GM23248 (cell line): ENCODE data around the gene RESF1. TPM values are rescaled to one million over a fixed set of nuclear protein-coding genes. Genes with fewer than 3 reads are reported as not detected.

Experiments used
- DNase-seq: peaks from one replicate; pipeline ENCODE4 v3.0.0-alpha.2; 2015
- H2AFZ ChIP-seq: fragments of 200-600 bp; sonication (generic); 2 replicates; pipeline ENCODE4 v1.6.1; 2016; ENCODE audit warnings: antibody characterized with exemption
- H3F3A ChIP-seq: fragments of 200-600 bp; sonication (generic); 2 replicates; pipeline ENCODE4 v1.6.1; 2016; ENCODE audit warnings: mild to moderate bottlenecking, antibody characterized with exemption, mixed run types; ENCODE audit not compliant: insufficient read depth
- H3K27ac ChIP-seq: fragments of 200-600 bp; sonication (generic); 2 replicates; pipeline ENCODE4 v1.5.1; 2016; ENCODE audit warnings: mild to moderate bottlenecking
- H3K27me3 ChIP-seq: fragments of 200-600 bp; sonication (generic); replicated peaks from 2 replicates; pipeline ENCODE4 v1.6.1; 2016; ENCODE audit warnings: mild to moderate bottlenecking; ENCODE audit not compliant: insufficient read depth
- H3K36me3 ChIP-seq: fragments of 200-600 bp; sonication (generic); 2 replicates; pipeline ENCODE4 v1.6.1; 2016; ENCODE audit warnings: low read depth, mild to moderate bottlenecking
- H3K4me1 ChIP-seq: fragments of 200-600 bp; sonication (generic); 2 replicates; pipeline ENCODE4 v1.6.1; 2016; ENCODE audit warnings: mild to moderate bottlenecking; ENCODE audit not compliant: insufficient read depth
- H3K4me2 ChIP-seq: fragments of 200-600 bp; sonication (generic); one replicate; pipeline ENCODE4 v1.6.1; 2016; ENCODE audit warnings: mild to moderate bottlenecking; ENCODE audit not compliant: unreplicated experiment
- H3K4me3 ChIP-seq: fragments of 200-600 bp; sonication (generic); 2 replicates; pipeline ENCODE4 v1.5.1; 2016; ENCODE audit warnings: mild to moderate bottlenecking
- H3K79me2 ChIP-seq: fragments of 200-600 bp; sonication (generic); 2 replicates; pipeline ENCODE4 v1.6.1; 2016; ENCODE audit warnings: mild to moderate bottlenecking; ENCODE audit not compliant: insufficient read depth
- H3K9ac ChIP-seq: fragments of 200-600 bp; sonication (generic); 2 replicates; pipeline ENCODE4 v1.6.1; 2016; ENCODE audit warnings: mild to moderate bottlenecking
- H3K9me2 ChIP-seq: fragments of 200-600 bp; sonication (generic); 2 replicates; pipeline ENCODE4 v1.6.1; 2016; ENCODE audit warnings: mixed run types, mild to moderate bottlenecking, moderate library complexity; ENCODE audit not compliant: insufficient read depth
- H3K9me3 ChIP-seq: fragments of 200-600 bp; sonication (generic); one replicate; pipeline ENCODE4 v1.6.1; 2017; ENCODE audit warnings: low read depth
- H4K20me1 ChIP-seq: fragments of 200-600 bp; sonication (generic); 2 replicates; pipeline ENCODE4 v1.6.0; 2016; ENCODE audit not compliant: insufficient read depth
- EZH2 ChIP-seq: fragments of 200-600 bp; sonication (generic); IDR thresholded peaks from 2 replicates; pipeline ENCODE4 v1.6.1; 2018; ENCODE audit warnings: antibody characterized with exemption, mild to moderate bottlenecking; ENCODE audit not compliant: insufficient read depth, poor library complexity, severe bottlenecking
- EZH2phosphoT487 ChIP-seq: fragments of 200-600 bp; sonication (generic); IDR thresholded peaks from 2 replicates; pipeline ENCODE4 v1.6.1; 2018; ENCODE audit warnings: antibody characterized with exemption, moderate library complexity, mild to moderate bottlenecking, low read depth; ENCODE audit not compliant: insufficient read depth
- WGBS, 2 experiments: methylation state at CpG; one replicate each; pipeline ENCODE4 v1.1.6; 2015 to 2017; ENCODE audit warnings: low lambda C conversion rate in 2 of 2, low coverage in 1 of 2; ENCODE audit errors: missing lambda C conversion rate in 2 of 2; 5-methylcytosine and 5-hydroxymethylcytosine counted together
- in situ Hi-C: fragments of 300-500 bp; cut with MboI; formaldehyde crosslinking; loops from 2 replicates; pipeline ENCODE4 v1.15.0; 2020
- polyA plus RNA-seq: library from polyadenylated mRNA; unstranded; fragments of >200 nt; fragmentation: Nextera tagmentation; extraction: Ambion mirVana; gene quantifications from 2 replicates; pipeline ENCODE4 v1.2.1, GENCODE V29; 2016
- total RNA-seq: library from RNA; depleted of rRNA; stranded (reverse); fragments of >200 nt; shearing (Covaris generic); gene quantifications from 2 replicates; pipeline ENCODE4 v1.2.3, GENCODE V29; 2014

Gene RESF1
- total and polyA plus RNA-seq, 2 experiments from 2014 or later: 8.3 to 8.4 TPM

DNA sequence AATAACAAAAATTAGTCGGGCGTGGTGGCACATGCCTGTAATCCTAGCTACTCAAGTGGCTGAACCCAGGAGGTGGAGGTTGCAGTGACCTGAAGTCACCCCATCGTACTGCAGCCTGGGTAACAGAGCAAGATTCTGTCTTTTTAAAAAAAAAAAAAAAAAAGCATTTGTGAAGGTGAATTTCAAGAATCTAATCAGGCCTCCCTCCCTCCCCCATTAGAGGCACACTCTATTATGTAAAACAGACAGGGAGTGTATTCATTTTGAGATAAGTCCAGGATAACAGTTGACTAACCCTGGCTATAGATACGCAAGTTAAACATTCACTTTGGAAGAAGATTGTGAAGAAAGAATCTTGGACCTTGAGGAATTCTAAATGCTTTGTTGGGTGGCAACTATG lies 2.9 kb downstream of the RESF1 start:
- peaks cover 71% of the 10 kb centered on the region for H3K79me2 ChIP-seq
- DNase-seq: no peak
- 96 to 97% methylated on average over 3 to 4 of the region's 4 CpGs for WGBS, 2 experiments
- no peaks in the 10 kb centered on the region for H3K9me2 ChIP-seq
- no peak overlapping the region for H3K9ac ChIP-seq
- TF ChIP-seq EZH2phosphoT487 (no peak), EZH2 (no peak)
- in situ Hi-C loops: loop anchor here (25.0 kb wide), 1 partner anchor 300 kb away; the partner anchor contains the start of gene ETFBKMT
- H3K4me3 ChIP-seq: no peak overlapping the region
- no peaks in the 10 kb centered on the region for H3K27me3 ChIP-seq
- H4K20me1 ChIP-seq: no peaks in the 10 kb centered on the region
- H3K36me3 ChIP-seq: peaks cover 10% of the 10 kb centered on the region
- no peak overlapping the region for H3K4me2 ChIP-seq
- H3K4me1 ChIP-seq: peaks cover 10% of the 10 kb centered on the region
- H3F3A ChIP-seq: 0 out of 2 replicates have a peak, but pooled peaks cover 5% of the 10 kb centered on the region
- no peak overlapping the region for H2AFZ ChIP-seq
- H3K27ac ChIP-seq: no peak overlapping the region
- H3K9me3 ChIP-seq: no peaks in the 10 kb centered on the region

DNA sequence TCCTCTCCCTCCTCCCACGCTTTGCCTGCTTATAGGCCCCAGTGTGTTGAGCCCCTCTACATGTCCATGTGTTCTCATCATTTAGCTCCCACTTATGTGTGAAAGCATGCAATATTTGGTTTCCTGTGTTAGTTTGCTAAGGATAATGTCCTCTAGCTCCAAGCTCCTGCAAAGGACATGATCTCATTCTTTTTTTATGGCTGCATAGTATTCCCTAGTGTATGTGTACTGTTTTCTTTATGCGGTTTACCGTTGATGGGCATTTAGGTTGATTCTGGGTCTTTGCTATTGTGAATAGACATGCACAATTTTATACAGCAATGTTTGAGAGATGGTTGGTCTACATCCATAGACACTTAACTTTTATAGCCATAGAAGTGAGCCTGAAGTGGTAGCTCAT lies 5.1 kb downstream of the RESF1 start:
- in situ Hi-C loops: loop anchor here (25.0 kb wide), 1 partner anchor 302 kb away; the partner anchor contains the start of gene ETFBKMT
- Histone ChIP-seq H3F3A (0 out of 2 replicates have a peak, but pooled peaks cover 5% of the 10 kb centered on the region), H3K27ac (no peak overlapping the region), H4K20me1 (no peaks in the 10 kb centered on the region), H3K4me3 (no peak overlapping the region), H3K27me3 (no peaks in the 10 kb centered on the region), H2AFZ (no peak overlapping the region), H3K79me2 (peaks cover 87% of the 10 kb centered on the region), H3K4me1 (peaks cover 10% of the 10 kb centered on the region), H3K4me2 (no peak overlapping the region), H3K36me3 (peaks cover 10% of the 10 kb centered on the region), H3K9me2 (no peaks in the 10 kb centered on the region), H3K9ac (no peak overlapping the region), H3K9me3 (no peaks in the 10 kb centered on the region)
- DNase-seq: no peak
- WGBS, 2 experiments: 97% methylated on average over 3 of the region's 3 CpGs
- no peak for TF ChIP-seq EZH2phosphoT487

DNA sequence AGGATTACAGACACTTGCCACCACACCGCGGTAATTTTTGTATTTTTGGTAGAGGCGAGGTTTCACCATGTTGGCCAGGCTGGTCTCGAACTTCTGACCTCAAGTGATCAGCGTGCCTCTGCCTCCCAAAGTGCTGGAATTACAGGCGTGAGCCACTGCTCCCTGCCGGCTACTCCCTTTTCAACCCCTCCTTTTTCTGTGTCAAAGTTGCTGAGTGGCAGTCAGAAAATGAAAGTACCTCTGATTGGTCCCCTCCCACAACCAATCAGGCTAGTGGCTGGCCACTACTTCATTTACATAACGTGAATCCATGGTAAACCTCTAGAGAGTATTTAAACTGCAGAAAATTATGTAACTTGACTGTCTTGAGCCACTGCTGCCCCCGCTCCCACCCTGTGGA lies 5.9 kb downstream of the RESF1 start:
- TF ChIP-seq EZH2 (no peak), EZH2phosphoT487 (no peak)
- H4K20me1 ChIP-seq: no peaks in the 10 kb centered on the region
- no peak overlapping the region for H3K4me2 ChIP-seq
- no peak overlapping the region for H3K4me3 ChIP-seq
- in situ Hi-C loops: loop anchor here (25.0 kb wide), 1 partner anchor 303 kb away; the partner anchor contains the start of gene ETFBKMT
- H3K4me1 ChIP-seq: peaks cover 10% of the 10 kb centered on the region
- no peaks in the 10 kb centered on the region for H3K27me3 ChIP-seq
- H3F3A ChIP-seq: 0 out of 2 replicates have a peak, but pooled peaks cover 5% of the 10 kb centered on the region
- no peak overlapping the region for H3K27ac ChIP-seq
- no peaks in the 10 kb centered on the region for H3K9me3 ChIP-seq
- no peak overlapping the region for H2AFZ ChIP-seq
- WGBS, 2 experiments: 93 to 97% methylated on average over 9 of the region's 9 CpGs
- H3K36me3 ChIP-seq: peaks cover 10% of the 10 kb centered on the region
- peaks cover 95% of the 10 kb centered on the region for H3K79me2 ChIP-seq
- H3K9ac ChIP-seq: no peak overlapping the region
- H3K9me2 ChIP-seq: no peaks in the 10 kb centered on the region
- no peak for DNase-seq

DNA sequence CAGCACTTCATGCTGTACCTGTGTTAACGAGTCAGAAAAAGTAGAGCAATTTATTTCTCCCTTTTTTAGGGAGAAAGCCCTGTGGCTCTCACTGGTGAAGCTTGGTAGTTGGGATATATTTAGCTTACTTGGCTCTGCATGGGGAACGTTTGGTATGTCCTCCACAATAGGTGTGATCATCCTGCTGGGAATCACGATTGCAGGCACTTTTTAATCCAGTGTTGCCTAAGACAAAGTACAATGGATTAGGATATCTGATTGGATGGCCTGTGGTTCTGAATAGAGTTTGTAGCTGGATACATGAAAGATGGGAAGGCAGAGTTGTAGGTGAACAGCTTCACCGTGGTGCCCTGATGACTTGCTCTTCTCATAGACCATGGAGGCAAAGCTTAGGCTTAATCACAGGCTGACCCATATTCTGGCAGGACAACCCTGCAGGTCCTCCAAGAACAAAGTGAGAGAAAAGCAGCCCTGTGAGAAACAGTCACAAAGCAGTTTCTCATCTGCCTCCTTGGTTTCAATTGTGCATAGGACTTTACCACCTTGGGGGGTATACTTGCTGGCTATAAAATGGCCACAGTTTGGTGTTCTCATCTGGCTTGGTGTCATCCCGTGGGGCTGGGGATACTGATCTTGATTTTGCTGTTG lies 7.5 kb downstream of the RESF1 start:
- H3K4me1 ChIP-seq: no peaks in the 10 kb centered on the region
- H3K27ac ChIP-seq: no peak overlapping the region
- peaks cover 10% of the 10 kb centered on the region for H3K36me3 ChIP-seq
- H3K4me3 ChIP-seq: no peak overlapping the region
- no peak for DNase-seq
- no peaks in the 10 kb centered on the region for H3F3A ChIP-seq
- no peaks in the 10 kb centered on the region for H4K20me1 ChIP-seq
- H3K9me2 ChIP-seq: no peaks in the 10 kb centered on the region
- no peaks in the 10 kb centered on the region for H3K9me3 ChIP-seq
- H3K79me2 ChIP-seq: peaks cover 87% of the 10 kb centered on the region
- in situ Hi-C loops: loop anchor here (25.0 kb wide), 1 partner anchor 304 kb away; the partner anchor contains the start of gene ETFBKMT
- H3K4me2 ChIP-seq: no peak overlapping the region
- H3K27me3 ChIP-seq: no peaks in the 10 kb centered on the region
- no peak overlapping the region for H2AFZ ChIP-seq
- WGBS, 2 experiments: 59 to 60% methylated on average over 5 of the region's 5 CpGs
- TF ChIP-seq EZH2 (no peak), EZH2phosphoT487 (no peak)
- H3K9ac ChIP-seq: no peak overlapping the region
